Fibroblast of skin of right biceps (primary cell): Measurements from ENCODE around the gene RBSN.
A peak's percentile ranks its signal among the peaks of the same experiment; 100 is the strongest.

ENCODE experiments used
- DNase-seq: peaks from one replicate; pipeline ENCODE4 v3.0.0-alpha.2; 2013

RBSN gene

DNA sequence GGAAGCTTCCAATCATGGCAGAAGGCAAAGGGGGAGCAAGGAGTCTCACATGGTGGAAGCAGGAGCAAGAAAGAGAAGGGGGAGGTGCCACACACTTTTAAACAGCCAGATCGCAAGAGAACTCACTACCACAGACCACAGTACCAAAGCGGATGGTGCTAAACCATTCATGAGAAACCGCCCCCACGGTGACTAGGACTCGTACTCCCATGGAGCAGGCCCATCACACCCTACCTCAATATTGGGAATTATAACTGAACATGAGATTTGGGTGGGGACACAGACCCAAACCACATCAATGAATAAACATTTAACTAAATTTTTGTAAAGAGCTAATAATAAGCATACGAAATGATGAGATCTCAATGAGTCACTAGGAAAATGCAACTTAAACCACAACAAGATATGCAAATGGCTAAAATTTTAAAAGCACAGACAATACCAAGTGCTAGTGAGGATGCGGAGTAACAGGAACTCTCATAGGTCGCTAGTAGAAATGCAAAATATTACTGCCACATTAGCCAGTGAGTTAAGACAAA lies 43.9 kb downstream of the RBSN start:
- peak; percentile 25 for DNase-seq

DNA sequence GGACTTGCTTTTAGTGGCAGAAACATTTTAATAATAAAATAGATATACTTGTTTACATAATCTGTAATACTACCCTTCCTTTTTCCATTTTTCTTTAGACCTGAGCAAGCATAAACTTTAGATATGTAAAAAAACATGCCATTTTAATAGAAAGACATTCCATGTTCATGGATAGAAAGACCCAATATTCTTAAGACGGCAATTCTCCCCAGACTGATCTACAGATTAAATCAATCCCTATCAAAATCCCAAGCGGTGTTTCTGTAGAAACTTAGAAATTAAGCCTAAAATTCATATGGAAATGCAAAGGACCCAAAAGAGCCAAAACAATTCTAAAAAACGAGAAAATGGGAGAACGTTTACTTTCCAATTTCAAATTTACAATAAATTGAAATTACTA lies 45.4 kb downstream of the RBSN start:
- DNase-seq = no peak

DNA sequence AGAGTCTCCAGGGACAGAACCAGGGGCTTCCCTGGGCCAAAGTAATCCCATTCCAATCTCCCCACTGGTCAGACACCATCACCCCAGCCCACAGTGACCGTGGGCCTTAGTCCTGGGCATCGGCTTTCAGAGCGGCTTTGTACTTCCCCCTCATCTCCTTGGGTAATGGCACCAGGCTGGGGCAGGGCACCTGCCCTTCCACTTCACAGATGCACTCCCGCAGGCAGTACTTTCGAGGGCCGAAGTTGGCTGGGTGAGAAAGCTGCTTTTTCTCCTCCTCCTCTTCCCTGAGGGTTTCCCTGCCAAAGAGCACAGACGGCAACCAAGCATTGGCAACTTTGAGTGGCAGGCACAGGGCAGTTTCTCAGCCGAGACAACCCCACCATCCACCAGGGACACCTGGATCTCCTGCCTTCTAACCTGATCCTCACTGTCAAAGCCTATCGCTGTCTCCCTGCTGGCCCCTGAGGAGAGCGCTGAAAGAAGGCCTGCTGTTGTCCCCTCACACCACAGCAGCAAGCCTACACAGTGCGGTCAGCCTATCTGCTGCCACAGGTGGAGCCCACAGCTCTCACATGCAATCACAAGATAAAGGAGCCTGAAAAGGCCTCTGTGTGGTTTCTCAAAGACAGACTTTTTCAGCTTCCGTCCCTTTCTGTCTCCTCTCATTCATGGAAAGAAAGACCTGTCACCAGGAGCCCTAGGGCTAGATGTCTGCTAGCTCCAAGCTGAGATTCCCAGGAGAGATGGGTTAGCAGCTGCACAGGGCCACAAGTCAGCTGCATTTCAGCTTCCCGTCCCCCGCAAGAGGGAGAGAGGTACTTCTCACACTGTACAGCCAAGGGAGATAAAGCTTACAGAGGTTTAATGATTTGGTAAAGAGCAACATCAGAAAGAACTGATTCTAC lies 46.4 kb downstream of the RBSN start:
- DNase-seq = no peak

DNA sequence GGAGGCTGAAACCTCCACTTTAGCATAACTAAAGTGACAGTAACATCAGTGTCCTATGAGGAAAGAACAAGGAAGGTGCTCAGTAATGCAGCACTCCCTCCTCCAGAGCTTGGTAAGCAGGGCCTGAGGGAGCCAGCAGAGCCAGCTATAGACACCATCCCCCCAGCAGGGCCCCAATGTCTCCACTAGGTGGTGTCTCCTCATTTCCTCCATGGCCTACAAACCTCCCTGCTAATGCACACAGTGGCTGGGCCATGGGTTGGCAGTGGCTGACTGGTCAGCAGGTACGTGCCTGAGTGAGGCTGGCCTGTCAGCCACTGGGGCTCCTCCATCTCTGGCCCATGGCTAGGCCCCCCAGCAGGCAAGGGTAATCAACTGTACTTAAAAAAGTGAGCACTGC lies 47.4 kb downstream of the RBSN start:
- peak; percentile 30 for DNase-seq

DNA sequence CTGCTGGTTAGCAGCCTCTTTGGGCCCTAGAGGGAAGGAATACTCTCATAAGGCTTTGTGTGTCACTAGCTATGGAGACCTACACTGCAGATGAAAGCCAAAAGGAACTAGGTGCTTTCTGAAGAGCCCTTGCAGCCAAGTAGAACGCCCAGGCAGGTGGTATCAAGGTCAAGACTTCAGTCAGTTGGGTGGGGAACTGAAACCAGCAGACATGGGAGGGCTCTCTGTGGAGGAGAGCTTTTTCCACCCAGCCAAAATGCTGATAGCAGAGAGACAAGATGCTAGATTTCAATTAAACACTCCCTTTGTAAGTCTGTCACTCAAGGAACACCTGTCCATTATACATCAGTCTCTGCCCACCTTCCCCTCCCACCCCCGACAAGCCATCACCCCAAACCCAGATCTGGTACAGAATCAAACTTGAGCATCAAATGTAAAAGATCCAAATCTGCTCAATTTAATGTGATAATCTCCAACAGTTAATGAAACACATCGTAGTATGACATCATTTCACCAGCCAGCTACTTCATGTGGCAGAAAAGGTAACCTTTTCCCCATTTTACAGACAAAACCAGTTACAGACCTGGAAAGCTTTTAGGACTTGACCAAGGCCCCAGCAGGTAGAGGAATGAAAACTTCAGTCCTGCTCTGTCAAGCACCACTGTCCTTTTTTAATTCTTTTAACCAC lies 48.4 kb downstream of the RBSN start:
- DNase-seq = no peak

DNA sequence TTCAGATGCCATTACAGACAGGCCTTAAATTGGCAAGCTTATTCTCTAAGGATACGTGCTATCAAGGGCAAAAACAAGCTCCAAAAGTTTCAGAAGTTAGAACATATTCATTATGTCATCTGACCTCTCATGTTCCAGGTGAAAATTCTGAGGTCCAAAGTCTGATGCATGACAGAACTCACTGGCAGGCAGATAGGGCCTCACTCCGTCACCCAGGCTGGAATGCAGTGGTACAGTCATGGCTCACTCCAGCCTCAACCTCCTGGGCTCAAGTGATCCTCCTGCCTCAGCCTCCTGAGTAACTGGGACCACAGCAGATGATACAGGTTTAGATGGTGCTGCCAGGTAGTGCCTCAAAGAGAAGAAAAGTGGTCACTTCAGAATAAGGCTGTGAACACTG lies 49.4 kb downstream of the RBSN start:
- no peak for DNase-seq

DNA sequence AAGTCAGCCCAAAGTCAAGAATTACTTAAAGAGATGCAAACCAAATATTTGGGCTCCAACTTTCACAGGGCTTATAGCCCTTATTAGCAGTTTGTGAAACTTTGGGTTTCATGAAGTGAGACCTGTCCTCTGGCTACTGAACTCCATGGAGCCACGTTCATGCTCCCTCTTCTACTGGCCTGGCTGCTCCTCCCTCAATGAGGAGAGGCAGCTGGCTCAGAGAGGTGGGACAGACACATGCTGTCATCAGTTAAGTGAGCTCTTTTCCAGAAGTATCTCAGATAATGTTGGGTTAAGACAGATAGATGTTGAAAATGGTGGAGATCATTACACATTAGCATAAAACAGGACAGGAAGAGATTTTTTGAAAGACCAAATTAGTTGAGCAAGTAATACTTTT lies 53.3 kb downstream of the RBSN start:
- no peak for DNase-seq

DNA sequence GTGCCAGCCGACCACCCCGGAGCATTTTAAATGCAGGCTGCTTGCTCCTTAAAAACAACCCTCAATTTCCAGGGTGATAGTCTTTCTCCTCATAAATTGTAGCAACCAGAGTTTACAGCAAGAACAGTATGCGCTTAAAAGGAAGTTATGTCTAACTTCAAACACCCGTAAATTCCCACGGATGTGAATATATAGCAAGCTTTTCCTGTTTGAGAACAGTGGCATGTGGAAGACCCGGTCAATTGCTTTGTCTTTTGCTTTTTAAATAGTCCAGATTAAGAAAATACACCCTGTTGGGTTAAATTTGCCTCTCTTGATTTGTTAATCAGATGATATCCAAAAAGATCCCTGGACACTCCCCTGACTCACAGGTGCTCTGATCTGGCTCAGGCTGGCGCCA lies 54.6 kb downstream of the RBSN start:
- no peak for DNase-seq

DNA sequence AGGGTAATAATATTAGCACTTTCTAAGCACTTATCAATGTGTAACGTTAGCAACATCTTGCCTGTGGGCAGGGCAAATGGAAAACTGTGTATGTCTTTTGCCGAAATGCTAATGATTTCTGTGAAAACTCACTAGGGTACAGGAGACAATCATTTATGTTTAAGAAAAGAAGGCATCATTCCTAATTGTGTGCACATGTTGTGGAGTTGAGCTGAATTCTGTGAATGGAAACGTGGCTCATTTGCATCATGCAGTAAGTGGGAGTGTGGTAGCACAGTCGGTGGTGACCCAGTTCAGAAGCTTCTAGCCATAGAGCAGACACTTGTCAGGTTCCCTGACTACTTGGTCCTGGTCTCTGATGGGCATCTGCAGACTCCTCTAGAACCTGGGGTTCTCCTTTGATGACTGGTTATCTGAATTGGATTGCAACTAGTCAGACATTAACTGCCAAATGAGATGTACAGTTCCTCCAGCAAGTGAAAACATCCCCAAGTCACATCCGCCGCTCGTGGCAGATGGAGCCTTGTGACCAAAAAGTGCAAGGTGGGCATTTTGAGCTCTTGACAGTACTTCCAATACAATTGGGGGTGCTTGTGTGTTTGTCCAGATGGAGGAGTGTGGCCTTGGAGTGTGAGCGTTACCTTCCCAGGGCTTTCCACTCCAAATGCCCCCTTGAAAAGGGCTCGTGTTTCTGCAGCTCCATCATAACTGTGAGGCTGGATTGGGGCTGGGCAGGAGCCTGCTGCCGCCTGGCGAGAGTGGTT lies 55.4 kb downstream of the RBSN start:
- DNase-seq = no peak

DNA sequence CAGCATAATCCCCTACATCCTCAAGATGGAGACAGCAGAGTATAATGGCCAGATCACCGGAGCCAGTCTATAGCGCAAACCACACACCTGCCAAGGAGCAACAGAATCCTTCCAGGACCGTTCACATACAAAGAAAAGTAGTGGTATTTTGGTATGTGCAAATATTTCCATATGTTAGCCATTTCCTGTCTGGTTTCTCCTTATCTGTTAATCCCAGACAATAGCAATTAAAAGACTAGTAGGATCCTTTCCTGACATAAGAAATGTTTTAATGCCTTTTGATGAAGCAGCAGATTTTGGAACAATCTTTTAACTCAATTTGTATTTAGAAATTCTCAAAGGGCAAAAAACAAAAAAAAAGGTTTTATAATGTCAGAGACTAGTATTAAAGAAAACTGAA lies 56.0 kb downstream of the RBSN start:
- peak; percentile 50 for DNase-seq

DNA sequence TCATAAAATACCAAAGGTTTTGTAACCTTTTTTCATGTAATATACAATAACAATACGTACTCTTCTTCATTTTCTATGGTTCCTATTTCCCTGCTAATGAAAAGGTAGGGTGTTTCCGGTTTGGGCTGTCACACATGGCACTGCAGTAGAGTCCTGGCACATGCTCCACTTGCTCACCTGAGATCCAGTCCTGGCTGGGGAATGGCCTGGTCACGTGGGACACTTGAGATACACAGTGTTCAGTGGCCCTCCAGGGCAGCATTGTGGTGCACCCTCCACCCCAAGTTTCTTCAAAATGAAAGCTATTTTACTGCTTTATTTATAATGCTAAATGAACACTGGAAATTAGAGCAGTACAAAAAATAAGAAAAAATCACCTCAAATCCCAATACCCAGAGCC lies 57.0 kb downstream of the RBSN start:
- no peak for DNase-seq

DNA sequence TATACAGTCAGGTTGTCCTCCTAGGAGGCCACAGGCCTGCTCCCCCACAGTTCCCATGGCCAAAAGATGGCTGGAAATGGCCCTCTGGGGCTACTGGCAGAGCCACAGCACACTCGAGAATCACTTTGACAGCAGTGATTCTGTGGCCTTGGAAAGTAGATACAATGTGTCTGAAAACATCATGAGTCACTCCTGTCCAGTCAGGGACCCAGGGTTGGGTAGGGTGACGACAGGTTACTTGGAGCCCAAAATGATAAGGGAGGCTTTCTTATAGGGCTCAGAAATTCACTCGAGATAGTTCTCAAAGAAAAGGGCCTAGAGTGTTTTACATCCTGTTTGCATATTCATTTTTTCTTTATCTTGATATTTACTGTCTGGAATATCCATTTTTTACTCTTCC lies 58.1 kb downstream of the RBSN start:
- DNase-seq = no peak

DNA sequence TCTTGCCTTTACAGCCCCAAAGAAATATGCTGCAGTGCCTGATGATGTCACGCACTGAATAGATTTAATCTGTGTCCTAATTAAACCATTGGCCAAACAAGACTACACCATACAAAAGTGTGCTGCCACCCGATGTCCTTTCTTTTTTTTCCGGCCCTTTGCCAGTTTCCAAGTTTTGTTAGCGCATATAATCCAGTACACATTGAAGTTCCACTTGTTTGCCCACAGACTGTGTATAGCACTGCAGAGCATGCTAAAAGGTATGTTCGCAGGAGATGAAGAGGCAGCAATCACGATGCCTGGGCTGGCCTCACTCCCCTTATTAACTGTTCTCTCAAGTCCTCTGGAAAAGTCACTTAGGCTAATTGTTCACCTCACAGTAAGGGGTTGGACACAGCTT lies 60.6 kb downstream of the RBSN start:
- DNase-seq = no peak

DNA sequence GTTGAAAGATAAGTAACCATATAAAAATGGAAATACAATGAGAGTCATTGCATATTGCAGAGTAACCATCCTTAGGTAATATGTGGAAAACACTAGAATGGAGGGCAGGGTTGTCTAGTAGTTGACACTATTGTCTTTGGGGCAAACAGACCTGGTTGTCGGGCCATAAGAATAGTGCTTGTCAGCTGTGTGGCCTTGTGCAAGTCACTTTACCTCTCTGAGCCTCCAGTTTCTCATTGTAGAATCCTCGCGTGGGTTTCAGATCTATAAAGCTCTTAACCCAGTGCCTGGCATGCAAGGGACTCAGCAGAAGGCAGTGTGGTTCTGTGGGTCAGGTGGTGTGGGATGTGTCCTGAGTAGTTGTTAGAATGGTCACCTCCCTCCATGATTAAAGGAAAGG lies 65.8 kb downstream of the RBSN start:
- no peak for DNase-seq

DNA sequence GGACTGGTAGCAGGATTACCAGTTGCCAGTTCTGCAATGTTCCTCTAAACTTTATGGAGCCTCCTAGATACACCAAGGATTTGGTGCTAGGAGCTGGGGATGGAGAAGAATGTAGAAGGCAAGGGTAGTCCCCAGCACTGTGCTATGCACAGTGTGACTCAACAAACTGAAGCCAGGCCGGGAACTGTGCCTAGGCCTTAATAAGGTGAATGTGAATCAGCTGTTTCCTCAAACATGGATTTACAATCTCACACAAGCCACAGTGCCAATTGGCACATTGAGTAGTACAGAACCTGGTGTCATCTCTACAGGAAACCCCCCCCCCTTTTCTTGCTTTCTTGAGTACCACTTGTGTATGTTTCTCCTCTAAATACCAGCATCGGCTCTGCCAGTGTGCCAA lies 66.3 kb downstream of the RBSN start:
- no peak for DNase-seq

DNA sequence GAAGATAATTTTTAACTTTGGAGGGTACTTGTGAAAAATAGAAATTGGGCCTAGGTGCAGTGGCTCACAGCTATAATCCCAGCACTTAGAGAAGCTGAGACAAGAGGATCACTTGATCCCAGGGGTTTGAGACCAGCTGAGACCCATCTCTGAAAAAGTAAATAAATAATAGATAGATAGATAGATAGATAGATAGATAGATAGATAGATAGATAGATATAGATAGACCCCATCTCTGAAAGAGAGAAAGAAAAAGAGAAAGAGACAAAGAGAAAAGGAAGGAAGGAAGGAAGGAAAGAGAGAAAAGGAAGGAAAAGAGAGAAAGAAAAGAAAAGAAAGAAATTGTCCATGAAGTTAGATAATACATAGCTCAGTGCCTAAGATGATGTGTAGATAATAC lies 69.3 kb downstream of the RBSN start:
- DNase-seq = no peak

DNA sequence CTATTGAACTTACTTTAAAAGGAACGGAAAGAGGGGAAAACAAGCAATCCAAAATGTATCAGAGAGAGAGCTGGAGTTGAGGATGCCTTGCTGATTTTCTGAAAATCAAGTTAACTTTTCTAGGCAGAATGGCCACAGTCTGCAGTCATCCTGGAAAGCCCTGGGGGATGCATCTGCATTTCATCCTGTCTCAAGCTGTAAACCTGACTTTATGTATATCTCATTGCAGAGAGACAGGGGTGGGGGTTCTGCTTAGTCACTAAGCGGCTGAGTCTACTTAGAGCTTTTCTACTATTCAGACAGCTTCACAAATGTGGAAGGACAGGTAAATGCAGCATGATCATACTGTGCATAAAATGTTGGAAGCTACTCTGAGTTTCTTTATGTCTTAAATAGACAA lies 75.2 kb downstream of the RBSN start:
- no peak for DNase-seq

DNA sequence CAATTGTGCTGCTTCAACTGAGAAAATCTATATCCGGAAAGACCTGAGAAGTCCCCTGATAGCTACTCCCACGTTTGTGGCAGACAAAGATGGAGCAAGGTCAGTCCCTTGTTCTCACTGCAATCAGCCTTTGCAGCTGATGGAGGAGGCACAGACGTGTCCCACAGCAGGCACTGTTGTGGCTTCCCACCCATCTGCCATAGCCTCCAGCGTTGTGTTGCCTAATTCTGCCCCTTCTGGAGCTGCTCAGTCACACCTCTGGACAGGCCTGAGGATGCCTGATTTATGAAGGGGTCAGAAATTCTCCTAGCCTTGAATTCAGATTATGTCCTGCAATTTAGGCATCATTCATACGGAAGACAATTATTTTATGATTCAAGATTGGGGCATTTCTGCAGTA lies 75.7 kb downstream of the RBSN start:
- no peak for DNase-seq
